Skin of body (tissue), 2 donors: ENCODE measurements around the gene KCNA5. TPM values are rescaled to one million over a fixed set of nuclear protein-coding genes. Genes with fewer than 3 reads are reported as not detected.
A peak's percentile ranks its signal among the peaks of the same experiment; 100 is the strongest.

ENCODE experiments used
- DNase-seq: peaks from one replicate; lab custom pipeline; 2025; lab: John Stamatoyannopoulos, UW
- total RNA-seq: library from RNA; depleted of rRNA; stranded (reverse); fragments of >200 nt; gene quantifications from one replicate; pipeline ENCODE4 v1.2.3, GENCODE V29; 2014

Gene KCNA5
- total RNA-seq = 1.7 TPM

DNA sequence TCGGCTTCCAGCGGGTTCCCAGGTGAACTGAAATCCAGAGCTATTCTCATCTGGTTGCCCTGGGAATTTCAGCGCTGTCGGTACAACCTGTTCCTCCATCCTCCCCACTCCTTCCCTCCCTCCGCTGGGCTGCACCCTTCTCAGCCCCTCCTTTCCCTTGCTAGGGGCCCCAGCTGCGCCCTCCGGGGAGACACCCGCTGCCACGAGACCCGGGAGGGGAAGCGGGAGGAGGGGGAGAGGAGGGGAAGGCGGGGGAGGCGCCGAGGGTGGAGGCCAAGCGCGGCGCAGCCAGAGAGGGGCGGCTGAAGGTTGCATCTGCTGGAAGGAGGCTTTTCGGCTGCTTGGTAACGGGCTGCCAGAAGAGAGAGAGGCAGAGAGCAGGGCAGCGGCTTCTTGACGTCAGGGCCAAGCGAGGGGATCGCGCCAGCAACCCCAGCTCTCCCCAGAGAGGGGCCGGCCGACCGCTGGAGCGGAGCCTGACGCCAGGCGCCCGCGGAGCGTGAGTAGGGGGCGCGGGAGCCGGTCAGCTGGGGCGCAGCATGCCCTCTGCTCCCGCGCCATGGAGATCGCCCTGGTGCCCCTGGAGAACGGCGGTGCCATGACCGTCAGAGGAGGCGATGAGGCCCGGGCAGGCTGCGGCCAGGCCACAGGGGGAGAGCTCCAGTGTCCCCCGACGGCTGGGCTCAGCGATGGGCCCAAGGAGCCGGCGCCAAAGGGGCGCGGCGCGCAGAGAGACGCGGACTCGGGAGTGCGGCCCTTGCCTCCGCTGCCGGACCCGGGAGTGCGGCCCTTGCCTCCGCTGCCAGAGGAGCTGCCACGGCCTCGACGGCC, at the start of gene KCNA5:
Gene KCNA5, plus strand, starts transcription at position 291 of the 831 bp plus-strand sequence. Its CDS starts 269 bp downstream, at position 560.
- no peak for DNase-seq

- no peak for DNase-seq
These were observed 49.1 kb upstream of the KCNA5 start for GRCh38 chr12:4994622-4995021.

- no peak for DNase-seq
These were observed 47.0 kb upstream of the KCNA5 start for GRCh38 chr12:4996714-4997113.

DNA sequence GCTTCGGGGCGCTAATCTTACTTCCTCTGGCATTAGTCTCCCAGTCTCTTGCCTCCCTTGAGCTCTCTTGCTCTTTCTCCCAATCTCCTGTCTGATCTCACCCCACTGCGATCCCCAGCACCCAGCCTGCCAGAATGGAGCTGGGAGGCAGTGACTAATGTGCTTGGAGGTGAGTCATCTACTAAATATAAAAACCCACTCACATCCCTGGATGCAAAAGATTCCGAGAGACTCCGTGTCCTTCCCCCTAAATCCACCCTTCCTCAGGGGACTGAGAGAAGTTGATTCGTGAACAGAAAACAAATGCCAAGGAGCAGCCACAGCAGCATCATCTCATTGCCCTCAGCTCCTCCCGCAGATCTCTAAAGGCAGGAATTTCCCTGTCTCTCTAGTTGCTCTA, 45.7 kb upstream of the KCNA5 start:
- peak; percentile 15 for DNase-seq

DNA sequence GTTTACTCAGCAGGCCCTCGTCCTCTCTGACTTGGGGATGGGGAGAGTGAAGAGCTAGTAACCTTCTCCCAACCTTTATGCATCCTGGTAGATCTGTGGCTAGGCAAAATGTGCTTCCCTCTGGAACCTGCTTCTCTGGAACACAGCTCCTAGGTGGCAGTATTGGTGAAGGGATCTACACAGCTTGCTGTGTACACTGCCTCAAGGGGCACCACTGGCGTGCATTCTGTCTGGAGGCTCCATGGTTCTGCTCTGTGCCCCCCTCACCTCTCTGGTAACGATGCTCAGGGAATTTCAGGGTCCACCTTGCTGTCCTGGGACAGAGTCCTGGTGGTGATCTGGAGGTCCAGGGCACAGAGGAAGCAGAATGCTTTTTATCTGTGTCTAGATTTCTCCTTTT, 43.5 kb upstream of the KCNA5 start:
- DNase-seq = no peak

DNA sequence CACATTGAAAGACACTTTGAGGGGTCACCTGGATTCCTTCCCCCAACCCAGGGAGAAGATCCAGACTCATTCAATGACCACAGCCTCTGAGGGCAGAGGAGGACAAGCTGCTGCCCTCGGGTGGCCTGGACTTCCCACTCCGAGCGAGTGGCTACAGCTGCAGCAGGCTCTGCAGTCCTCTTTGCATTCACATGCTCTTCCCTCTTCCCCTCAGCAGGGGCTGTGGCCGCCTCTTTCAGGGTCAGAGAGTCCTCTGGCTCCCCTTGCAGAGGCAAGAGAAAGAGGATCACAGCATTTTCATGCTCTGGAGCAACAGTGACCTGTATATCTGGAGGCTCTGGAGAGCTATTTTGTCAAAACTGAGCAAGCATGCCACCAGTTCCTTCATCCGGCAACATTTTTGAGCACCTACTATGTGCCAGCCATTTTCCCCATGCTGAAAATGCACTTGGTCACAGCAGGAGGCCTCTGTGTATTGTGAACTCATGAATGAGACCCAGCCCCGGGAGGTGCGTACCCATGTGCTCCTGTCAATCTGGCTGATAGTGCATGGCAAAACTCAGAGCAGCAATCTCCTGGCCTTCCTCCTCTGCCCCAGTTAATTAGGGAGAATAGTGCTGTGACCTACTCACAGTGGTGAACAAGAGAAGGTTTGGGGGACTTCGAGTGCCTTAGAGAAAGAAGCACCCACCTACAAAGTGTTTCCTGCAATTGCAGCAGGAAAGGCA, 42.9 kb upstream of the KCNA5 start:
- DNase-seq = no peak

GRCh38 chr12:5003025-5003666, 40.5 kb upstream of the KCNA5 start:
- DNase-seq = peak; percentile 7

GRCh38 chr12:5008661-5009060, 35.0 kb upstream of the KCNA5 start:
- no peak for DNase-seq

DNA sequence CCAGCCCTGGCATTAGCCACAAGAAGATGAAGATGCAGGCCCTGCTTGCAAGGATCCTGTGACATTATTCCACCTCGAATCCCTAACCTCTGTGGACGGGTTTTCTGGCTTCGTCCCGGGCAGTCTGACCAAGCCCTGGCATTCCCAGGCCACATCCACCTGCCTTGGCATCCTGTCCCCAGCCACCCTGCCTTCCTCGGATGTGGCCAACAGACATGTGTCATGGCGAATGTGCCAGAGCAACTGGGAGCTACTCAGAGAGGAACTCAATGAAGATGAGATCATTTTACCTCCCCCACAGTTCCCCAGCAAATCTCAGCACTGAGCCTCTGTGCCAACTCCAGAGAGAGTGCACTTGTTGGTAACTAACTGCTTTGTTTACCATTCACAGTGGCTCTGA, 33.5 kb upstream of the KCNA5 start:
- DNase-seq = no peak

DNA sequence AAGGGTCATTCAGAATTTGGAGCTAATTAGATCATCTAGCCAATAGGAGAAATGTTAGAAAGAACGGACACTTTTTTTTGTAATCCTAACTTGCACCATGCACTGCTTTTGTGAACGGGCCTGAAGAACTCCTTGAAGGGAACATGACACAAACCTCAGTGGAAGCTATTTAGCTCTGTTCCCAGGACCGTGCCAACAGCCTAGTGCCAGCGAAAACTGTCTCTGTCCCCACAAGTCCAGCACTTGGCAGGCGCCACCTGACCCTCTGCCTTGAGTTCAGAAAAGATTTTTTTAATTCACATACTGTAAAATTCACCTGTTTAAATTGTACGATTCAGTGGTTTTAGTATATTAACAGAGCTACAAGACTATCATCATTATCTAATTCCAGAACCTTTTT, 31.3 kb upstream of the KCNA5 start:
- DNase-seq = no peak

DNA sequence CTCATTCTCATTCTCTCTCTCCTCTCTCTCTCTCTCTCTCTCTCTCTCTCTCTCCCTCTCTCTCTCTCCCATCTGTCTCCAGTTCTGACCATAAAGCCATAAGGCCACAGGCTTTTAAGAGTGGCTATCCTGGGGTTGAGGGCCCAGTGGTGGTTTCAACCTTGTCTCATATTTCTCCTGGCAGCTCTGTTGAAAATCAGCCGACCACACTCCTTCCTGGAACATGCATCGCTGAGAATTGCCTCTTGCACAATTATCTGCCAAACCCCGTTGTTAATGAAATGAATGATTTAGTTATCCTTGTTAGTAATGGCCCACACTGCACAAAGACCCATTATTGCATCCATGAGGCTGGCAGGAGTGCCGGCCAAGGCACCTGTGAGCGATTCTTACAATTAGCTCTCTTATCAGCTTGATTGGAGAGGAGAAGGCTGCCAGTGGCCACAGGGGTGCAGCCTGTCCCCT, 30.4 kb upstream of the KCNA5 start:
- DNase-seq = no peak

- DNase-seq = no peak
These were observed 29.4 kb upstream of the KCNA5 start for GRCh38 chr12:5014269-5014668.

DNA sequence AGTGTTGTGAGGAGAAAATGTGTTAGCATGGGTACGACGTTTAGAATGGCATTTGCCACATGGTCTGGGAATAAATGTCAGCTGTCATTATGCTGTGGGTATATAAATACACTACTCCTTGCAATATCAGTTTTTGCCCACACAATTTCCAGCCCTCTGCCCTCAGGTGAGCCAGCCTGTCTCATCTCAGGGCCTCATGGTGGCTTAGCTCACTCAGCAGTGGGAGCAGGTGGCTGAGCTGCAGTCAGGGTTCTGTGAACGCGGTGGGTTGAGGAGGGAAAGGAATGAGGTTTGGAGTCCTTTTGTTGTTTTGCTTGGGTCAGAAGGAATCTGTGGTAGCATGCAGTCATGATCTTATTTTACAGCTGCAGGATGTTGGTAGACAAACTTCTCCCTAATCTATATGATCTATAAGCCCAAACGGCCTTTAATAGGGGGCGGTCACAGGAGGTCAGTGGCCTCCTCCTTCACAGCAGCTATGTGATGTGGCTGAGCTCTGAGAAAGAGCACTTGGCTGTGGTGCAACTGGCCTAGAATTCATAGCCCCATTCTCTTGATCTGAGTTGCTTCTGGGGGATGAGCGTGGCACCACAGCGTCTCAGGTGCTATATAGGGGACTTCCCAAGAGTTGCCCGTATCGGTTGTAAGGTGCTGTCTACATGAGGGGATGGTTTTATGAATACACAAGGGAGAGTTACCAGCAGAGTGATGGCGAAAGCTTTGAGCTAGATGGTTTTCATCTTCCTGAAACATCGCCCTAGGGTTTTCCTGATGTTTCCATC, 27.8 kb upstream of the KCNA5 start:
- no peak for DNase-seq

GRCh38 chr12:5016526-5016925, 27.2 kb upstream of the KCNA5 start:
- no peak for DNase-seq

DNA sequence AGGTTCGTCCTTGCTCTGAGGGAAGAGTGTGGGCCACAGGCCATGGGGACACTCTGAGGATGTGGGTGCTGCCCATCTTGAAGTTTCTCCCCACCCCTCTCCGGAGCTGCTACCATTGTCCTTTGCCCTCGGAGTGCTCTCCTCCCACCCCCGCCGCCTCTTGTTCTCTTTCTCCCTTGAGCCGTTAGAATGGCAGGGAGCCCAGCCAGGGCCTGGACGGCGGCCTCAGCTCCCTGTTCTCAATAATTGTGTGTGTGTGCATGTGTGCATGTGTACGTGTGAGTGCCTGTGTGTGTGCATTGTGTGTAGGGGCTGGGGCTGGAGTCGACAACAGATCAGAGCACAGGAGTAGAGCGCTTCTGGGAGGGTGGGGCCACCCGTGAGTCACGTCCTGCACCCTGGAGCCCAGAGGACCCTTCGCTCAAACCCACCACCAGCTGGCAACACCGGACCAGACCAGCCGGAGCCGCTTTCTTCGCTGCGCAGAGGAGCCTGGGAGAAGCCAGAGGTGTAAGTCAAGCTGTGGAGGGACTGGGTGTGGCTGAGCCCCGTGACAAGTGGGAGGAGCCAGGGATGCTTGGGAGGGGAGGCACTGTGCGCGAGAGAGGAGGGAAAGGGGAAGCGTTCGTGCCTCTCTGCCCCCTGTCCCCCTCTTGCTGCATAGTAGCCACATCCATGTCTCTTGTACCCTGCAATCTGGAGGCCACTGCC, 25.9 kb upstream of the KCNA5 start:
- DNase-seq = no peak

DNA sequence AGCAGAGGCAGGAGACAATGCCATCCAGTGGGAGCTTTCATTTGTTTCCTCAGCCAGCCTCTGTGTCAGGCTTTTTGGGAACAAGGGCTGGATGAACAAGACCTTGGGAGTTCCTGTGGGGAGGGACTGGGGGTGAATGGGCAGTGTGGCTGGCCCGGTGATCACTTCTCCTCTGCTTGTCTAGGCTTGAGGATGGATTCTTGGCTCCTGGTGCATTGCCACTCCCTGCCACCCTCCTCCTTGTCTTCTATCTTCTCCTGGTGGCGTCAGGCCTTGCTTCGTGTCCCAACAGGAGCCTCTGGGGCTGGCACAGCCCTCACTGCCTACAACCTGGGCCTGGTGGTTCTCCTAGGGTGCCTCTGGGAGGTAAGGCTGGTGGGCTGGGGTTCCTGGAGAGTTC, 25.0 kb upstream of the KCNA5 start:
- DNase-seq = no peak

DNA sequence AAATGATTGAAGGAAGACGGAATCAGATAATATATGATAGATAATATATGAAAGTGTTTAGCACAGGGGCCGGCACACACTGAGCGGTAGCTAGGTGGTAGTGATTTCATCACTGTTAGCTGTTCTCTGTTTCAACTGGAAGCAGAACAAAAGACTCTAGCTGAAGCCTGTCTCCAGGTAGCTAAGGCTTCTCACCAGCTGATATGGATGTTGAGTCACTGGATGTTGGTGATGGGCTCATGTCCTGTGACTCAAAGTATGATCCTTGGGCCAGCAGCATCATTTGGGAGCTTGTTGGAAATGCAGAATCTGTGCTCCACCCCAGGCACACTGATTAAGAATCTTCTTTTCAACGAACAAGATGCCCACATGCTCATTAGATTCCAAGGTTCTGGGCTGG, 21.7 kb upstream of the KCNA5 start:
- DNase-seq = no peak

DNA sequence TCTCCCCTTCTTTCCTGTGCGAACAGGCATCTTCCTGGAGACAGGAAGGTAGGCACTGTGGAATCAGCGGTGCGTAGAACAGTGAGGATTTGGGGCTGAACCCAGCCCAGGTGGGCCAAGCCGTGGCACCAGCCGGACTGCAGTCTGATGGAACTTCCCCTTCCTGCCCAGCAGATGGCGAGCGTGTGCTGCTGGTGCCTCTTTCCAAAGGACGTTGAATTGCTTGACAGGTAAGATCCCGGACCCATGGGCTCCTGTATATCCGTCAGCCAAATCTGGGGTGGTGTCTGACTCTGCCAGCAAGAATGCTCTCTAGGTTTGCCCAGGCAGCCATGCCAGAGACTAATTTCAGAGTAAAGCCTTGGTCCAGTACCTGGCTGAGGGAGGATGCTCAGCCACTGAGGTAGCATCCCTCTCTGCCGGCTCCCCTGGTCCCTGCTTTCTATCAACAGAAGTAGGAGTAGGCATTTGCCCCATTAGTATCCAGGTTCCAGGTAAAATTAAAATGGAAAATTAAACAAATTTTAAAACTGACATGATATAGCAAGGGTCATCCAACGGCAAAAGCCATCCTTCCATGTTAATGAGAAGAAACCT, 21.1 kb upstream of the KCNA5 start:
- DNase-seq = no peak

DNA sequence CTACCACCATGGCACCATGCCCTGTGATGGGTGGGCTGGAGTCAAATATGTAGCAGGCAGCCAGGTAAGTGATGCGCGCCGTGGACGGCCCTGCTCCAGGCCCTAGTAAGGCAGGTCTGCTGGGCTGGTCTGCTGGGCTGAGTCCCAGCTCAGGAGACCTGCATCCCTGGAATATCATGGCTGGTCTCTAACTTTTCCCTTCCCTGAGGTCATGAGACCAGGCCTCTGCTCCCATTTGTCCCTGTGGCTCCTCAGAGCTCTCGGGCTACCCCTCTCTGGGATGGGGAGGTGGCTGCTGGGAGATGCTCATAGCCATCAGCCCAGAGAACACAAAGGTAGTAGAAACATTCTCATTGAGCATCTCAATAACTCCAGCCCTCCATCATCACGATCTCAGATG, 19.8 kb upstream of the KCNA5 start:
- DNase-seq = no peak

DNA sequence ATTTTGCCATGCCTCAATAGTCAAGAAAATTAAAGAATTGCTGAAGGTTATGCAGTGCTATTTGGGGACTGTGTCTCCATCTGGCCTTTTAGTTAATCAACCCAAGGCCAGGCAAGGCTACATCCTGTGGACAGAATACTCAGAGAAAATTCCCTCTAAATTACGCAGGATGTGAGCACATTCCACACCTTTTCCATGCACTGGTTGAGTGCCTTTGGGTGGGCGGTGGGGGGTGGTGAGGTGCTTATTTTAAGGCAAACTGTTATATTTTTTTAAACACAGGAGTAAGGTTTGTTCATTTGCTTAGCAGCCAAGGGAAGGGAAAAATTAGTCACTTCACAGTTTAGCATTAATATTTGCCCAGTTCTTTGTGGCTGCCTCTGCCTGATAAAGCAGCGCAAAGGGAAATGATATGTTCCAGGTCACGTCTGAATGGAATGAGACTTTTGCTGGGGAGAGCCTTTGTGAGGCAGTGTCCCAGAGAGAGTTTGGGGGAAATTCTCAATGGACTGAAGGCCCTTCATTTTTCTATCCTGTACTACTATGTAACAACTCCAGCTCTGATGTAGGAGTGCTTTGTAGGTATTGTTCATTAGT, 17.2 kb upstream of the KCNA5 start:
- no peak for DNase-seq
